HCT116 (cell line): ENCODE data around the gene NCOA6. TPM values are rescaled to one million over a fixed set of nuclear protein-coding genes. Genes with fewer than 3 reads are reported as not detected.

Source experiments
- ATAC-seq: fragments of 200-7000 bp; cut with Tn5 transposase; 2 replicates; pipeline ENCODE4 v1.9.1; 2020; ENCODE audit warnings: mild to moderate bottlenecking, moderate library complexity
- BruUV-seq: library from RNA; stranded (reverse); fragments of 400-500 nt; replicated peaks from 2 replicates; lab custom pipeline; 2021; lab: Mats Ljungman, UMichigan
- CTCF ChIA-PET: fragments of 300-600 bp; sonication (Branson Sonifier 250); formaldehyde crosslinking; loops from one replicate; lab custom pipeline; 2021; ENCODE audit warnings: antibody characterized with exemption; lab: Charles Lee
- POLR2A ChIA-PET: fragments of 300-600, 350-600 bp; sonication (Branson Sonifier 250); formaldehyde crosslinking; loops from one replicate; lab custom pipeline; 2021; ENCODE audit warnings: antibody characterized with exemption; lab: Charles Lee
- RAD21 ChIA-PET, 2 experiments: fragments of 300-600 bp; sonication (Branson Sonifier 250); formaldehyde crosslinking; loops; one replicate each; lab custom pipeline; 2023; ENCODE audit warnings: low total read pairs in 2 of 2; ENCODE audit not compliant: uncharacterized antibody in 2 of 2, unreplicated experiment in 2 of 2, low non-redundant PET in 1 of 2; lab: Charles Lee
- DNase-seq: peaks from one replicate; pipeline ENCODE4 v3.0.0-alpha.2; 2010; ENCODE audit warnings: low read depth, low spot score
- H2AFZ ChIP-seq: fragments of 200-600 bp; shearing (Covaris generic), sonication (generic); 2 replicates; pipeline ENCODE4 v1.6.1; 2017; ENCODE audit warnings: low read depth, mixed run types, mixed read lengths, antibody characterized with exemption, low read length; ENCODE audit not compliant: poor library complexity, severe bottlenecking
- H3K27ac ChIP-seq: 2 replicates; pipeline ENCODE4 v1.5.1; 2012; ENCODE audit warnings: low read depth, low read length
- H3K27me3 ChIP-seq: fragments of 200-600 bp; sonication (generic); 2 replicates; pipeline ENCODE4 v1.6.1; 2016; ENCODE audit warnings: mixed run types, low read length, mixed read lengths; ENCODE audit not compliant: insufficient read depth
- H3K36me3 ChIP-seq, 2 experiments: fragments of 200-500 bp in 1 of 2; fragments of 200-600 bp in 1 of 2; sonication (Bioruptor generic) in 1 of 2; sonication (generic) in 1 of 2; 2 replicates each; pipeline versions ENCODE4 v1.5.1 to v1.6.1; 2014 to 2016; ENCODE audit warnings: low read length in 2 of 2, inconsistent platforms in 1 of 2, mixed read lengths in 1 of 2, mixed run types in 1 of 2; ENCODE audit not compliant: insufficient read depth in 2 of 2, control insufficient read depth in 1 of 2
- H3K4me1 ChIP-seq, 2 experiments: fragments of 200-600 bp in 1 of 2; sonication (generic) in 1 of 2; 2 replicates each; pipeline versions ENCODE4 v1.5.1 to v1.6.1; 2012 to 2017; ENCODE audit warnings: low read length in 2 of 2, inconsistent platforms in 1 of 2, mild to moderate bottlenecking in 1 of 2, mixed read lengths in 1 of 2, mixed run types in 1 of 2, moderate library complexity in 1 of 2; ENCODE audit not compliant: insufficient read depth in 2 of 2, control insufficient read depth in 1 of 2
- H3K4me2 ChIP-seq: fragments of 200-600 bp; sonication (generic); 2 replicates; pipeline ENCODE4 v1.6.1; 2017; ENCODE audit warnings: mixed run types, low read length, mixed read lengths
- H3K4me3 ChIP-seq, 2 experiments: fragments of 200-600 bp in 1 of 2; sonication (generic) in 1 of 2; replicated peaks in 1 of 2; 2 replicates each; pipeline ENCODE4 v1.5.1; 2011 to 2016; ENCODE audit warnings: low read length in 2 of 2, control low read depth in 1 of 2, low read depth in 1 of 2, mild to moderate bottlenecking in 1 of 2, mixed read lengths in 1 of 2, mixed run types in 1 of 2
- H3K79me2 ChIP-seq: fragments of 200-600 bp; sonication (generic); 2 replicates; pipeline ENCODE4 v1.6.1; 2017; ENCODE audit warnings: mild to moderate bottlenecking, mixed run types, low read length, moderate library complexity, mixed read lengths; ENCODE audit not compliant: insufficient read depth
- H3K9ac ChIP-seq: fragments of 200-600 bp; sonication (generic); 2 replicates; pipeline ENCODE4 v1.6.1; 2016; ENCODE audit warnings: low read length, mixed read lengths
- H3K9me2 ChIP-seq: fragments of 200-600 bp; sonication (generic), shearing (Covaris generic); 2 replicates; pipeline ENCODE4 v1.6.1; 2017; ENCODE audit warnings: mixed run types, mild to moderate bottlenecking, moderate library complexity; ENCODE audit not compliant: insufficient read depth
- H3K9me3 ChIP-seq, 2 experiments: fragments of 200-500 bp in 1 of 2; fragments of 200-600 bp in 1 of 2; sonication (Bioruptor generic) in 1 of 2; sonication (generic) in 1 of 2; 2 replicates each; pipeline ENCODE4 v1.6.1; 2014 to 2017; ENCODE audit warnings: low read length in 2 of 2, mixed read lengths in 2 of 2, inconsistent platforms in 1 of 2, low read depth in 1 of 2, mild to moderate bottlenecking in 1 of 2, mixed run types in 1 of 2, moderate library complexity in 1 of 2; ENCODE audit not compliant: control insufficient read depth in 1 of 2, insufficient read depth in 1 of 2
- H4K20me1 ChIP-seq: fragments of 200-600 bp; sonication (generic), shearing (Covaris generic); 2 replicates; pipeline ENCODE4 v1.6.1; 2017; ENCODE audit warnings: mixed run types, mild to moderate bottlenecking, moderate library complexity; ENCODE audit not compliant: insufficient read depth
- CBX3 ChIP-seq: IDR thresholded peaks from 2 replicates; pipeline ENCODE4 v1.6.1; 2012; ENCODE audit warnings: low read depth
- CEBPB ChIP-seq: IDR thresholded peaks from 2 replicates; pipeline ENCODE4 v1.6.1; 2012; ENCODE audit warnings: low read depth
- EGR1 ChIP-seq: IDR thresholded peaks from 2 replicates; pipeline ENCODE4 v1.6.1; 2012; ENCODE audit warnings: low read depth
- ELF1 ChIP-seq: IDR thresholded peaks from 2 replicates; pipeline ENCODE4 v1.6.1; 2012; ENCODE audit warnings: low read depth, borderline replicate concordance
- EZH2 ChIP-seq: fragments of 200-600 bp; sonication (generic); IDR thresholded peaks from 2 replicates; pipeline ENCODE4 v1.6.1; 2017; ENCODE audit warnings: antibody characterized with exemption, mixed run types
- EZH2phosphoT487 ChIP-seq: fragments of 200-600 bp; IDR thresholded peaks from 2 replicates; pipeline ENCODE4 v1.6.1; 2018; ENCODE audit warnings: antibody characterized with exemption, borderline replicate concordance
- FOSL1 ChIP-seq: IDR thresholded peaks from 2 replicates; pipeline ENCODE4 v1.6.1; 2012; ENCODE audit warnings: low read depth
- JUND ChIP-seq: IDR thresholded peaks from 2 replicates; pipeline ENCODE4 v1.6.1; 2012
- POLR2A ChIP-seq: IDR thresholded peaks from 2 replicates; pipeline ENCODE4 v1.7.0; 2011; ENCODE audit warnings: borderline replicate concordance; ENCODE audit not compliant: insufficient read depth, insufficient read length; ENCODE audit errors: extremely low read depth
- POLR2AphosphoS5 ChIP-seq: IDR thresholded peaks from 2 replicates; pipeline ENCODE4 v1.6.1; 2011; ENCODE audit warnings: mild to moderate bottlenecking, low read depth, low read length, moderate library complexity
- RAD21 ChIP-seq: IDR thresholded peaks from 2 replicates; pipeline ENCODE4 v1.6.1; 2012; ENCODE audit warnings: low read depth, mild to moderate bottlenecking
- SIN3A ChIP-seq: IDR thresholded peaks from 2 replicates; pipeline ENCODE4 v1.6.1; 2012; ENCODE audit warnings: low read depth
- SP1 ChIP-seq: IDR thresholded peaks from 2 replicates; pipeline ENCODE4 v1.6.1; 2012; ENCODE audit warnings: low read depth
- SRF ChIP-seq: IDR thresholded peaks from 2 replicates; pipeline ENCODE4 v1.6.1; 2012; ENCODE audit warnings: low read depth
- TCF7L2 ChIP-seq: IDR thresholded peaks from 2 replicates; pipeline ENCODE4 v1.7.0; 2011; ENCODE audit warnings: borderline replicate concordance, inconsistent platforms; ENCODE audit not compliant: insufficient read depth, insufficient read length; ENCODE audit errors: extremely low read depth
- YY1 ChIP-seq: IDR thresholded peaks from 2 replicates; pipeline ENCODE4 v1.6.1; 2011; ENCODE audit warnings: low read length, low read depth, moderate library complexity, mild to moderate bottlenecking; ENCODE audit not compliant: insufficient replicate concordance; ENCODE audit errors: extremely low read depth
- ZFX ChIP-seq: fragments of 450-650 bp; IDR thresholded peaks from 2 replicates; pipeline ENCODE4 v1.6.1; 2017
- intact Hi-C: fragments of 100-400 bp; cut with micrococcal nuclease; formaldehyde crosslinking; loops from 2 replicates; pipeline ENCODE4 v1.10.0; 2022
- total RNA-seq: library from RNA; stranded (reverse); gene quantifications from one replicate; pipeline ENCODE4 v1.2.1, GENCODE V29; 2021; ENCODE audit not compliant: unreplicated experiment
- TF ChIP-seq, protein P1 (sequence below): IDR thresholded peaks from 2 replicates; pipeline ENCODE4 v1.6.1; 2012; ENCODE audit warnings: low read depth
- TF ChIP-seq, protein P2 (sequence below), 3 experiments: fragments of 200-600 bp in 1 of 3; sonication (generic) in 1 of 3; IDR thresholded peaks in 2 of 3; conservative IDR thresholded peaks in 1 of 3; 2 replicates each; pipeline ENCODE4 v1.5.1; 2012 to 2017; ENCODE audit warnings: low read depth in 2 of 3, low read length in 2 of 3, antibody characterized with exemption in 1 of 3, borderline replicate concordance in 1 of 3, control low read depth in 1 of 3, mild to moderate bottlenecking in 1 of 3, mixed read lengths in 1 of 3, mixed run types in 1 of 3, moderate library complexity in 1 of 3; ENCODE audit not compliant: insufficient read depth in 1 of 3
- TF ChIP-seq, protein P3 (sequence below): IDR thresholded peaks from 2 replicates; pipeline ENCODE4 v1.6.1; 2012

NCOA6 gene
- total RNA-seq, 1 experiment from 2014 or later: 24.8 TPM

DNA sequence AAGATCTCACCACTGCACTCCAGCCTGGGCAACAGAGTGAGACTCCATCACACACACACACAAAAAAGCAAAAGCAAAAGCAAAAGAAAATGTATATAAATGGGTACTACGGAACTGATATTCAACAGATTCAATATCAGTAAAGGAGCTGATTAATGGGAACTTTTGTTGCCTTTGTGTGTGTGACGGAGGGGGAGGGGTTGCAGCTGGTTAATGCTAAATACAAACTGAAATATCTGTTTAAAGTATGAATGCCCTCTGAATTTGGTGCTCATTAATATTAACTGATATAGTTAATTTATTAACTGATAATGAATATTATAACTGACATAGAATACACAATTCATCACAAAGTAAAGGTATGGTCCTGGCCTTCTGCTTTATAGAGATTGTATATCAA lies 8.4 kb downstream of the NCOA6 start:
- BruUV-seq: no TSS peak
- TF ChIP-seq JUND (no peak), EZH2phosphoT487 (no peak), CEBPB (no peak), POLR2A (no peak), SIN3A (no peak), EZH2 (no peak), EGR1 (no peak), POLR2AphosphoS5 (no peak), TCF7L2 (no peak), RAD21 (no peak), ZFX (no peak), CBX3 (no peak), YY1 (no peak), FOSL1 (no peak), SRF (no peak), ELF1 (no peak), SP1 (no peak)
- TF ChIP-seq, protein P1, sequence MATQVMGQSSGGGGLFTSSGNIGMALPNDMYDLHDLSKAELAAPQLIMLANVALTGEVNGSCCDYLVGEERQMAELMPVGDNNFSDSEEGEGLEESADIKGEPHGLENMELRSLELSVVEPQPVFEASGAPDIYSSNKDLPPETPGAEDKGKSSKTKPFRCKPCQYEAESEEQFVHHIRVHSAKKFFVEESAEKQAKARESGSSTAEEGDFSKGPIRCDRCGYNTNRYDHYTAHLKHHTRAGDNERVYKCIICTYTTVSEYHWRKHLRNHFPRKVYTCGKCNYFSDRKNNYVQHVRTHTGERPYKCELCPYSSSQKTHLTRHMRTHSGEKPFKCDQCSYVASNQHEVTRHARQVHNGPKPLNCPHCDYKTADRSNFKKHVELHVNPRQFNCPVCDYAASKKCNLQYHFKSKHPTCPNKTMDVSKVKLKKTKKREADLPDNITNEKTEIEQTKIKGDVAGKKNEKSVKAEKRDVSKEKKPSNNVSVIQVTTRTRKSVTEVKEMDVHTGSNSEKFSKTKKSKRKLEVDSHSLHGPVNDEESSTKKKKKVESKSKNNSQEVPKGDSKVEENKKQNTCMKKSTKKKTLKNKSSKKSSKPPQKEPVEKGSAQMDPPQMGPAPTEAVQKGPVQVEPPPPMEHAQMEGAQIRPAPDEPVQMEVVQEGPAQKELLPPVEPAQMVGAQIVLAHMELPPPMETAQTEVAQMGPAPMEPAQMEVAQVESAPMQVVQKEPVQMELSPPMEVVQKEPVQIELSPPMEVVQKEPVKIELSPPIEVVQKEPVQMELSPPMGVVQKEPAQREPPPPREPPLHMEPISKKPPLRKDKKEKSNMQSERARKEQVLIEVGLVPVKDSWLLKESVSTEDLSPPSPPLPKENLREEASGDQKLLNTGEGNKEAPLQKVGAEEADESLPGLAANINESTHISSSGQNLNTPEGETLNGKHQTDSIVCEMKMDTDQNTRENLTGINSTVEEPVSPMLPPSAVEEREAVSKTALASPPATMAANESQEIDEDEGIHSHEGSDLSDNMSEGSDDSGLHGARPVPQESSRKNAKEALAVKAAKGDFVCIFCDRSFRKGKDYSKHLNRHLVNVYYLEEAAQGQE: no peak
- TF ChIP-seq, protein P2, sequence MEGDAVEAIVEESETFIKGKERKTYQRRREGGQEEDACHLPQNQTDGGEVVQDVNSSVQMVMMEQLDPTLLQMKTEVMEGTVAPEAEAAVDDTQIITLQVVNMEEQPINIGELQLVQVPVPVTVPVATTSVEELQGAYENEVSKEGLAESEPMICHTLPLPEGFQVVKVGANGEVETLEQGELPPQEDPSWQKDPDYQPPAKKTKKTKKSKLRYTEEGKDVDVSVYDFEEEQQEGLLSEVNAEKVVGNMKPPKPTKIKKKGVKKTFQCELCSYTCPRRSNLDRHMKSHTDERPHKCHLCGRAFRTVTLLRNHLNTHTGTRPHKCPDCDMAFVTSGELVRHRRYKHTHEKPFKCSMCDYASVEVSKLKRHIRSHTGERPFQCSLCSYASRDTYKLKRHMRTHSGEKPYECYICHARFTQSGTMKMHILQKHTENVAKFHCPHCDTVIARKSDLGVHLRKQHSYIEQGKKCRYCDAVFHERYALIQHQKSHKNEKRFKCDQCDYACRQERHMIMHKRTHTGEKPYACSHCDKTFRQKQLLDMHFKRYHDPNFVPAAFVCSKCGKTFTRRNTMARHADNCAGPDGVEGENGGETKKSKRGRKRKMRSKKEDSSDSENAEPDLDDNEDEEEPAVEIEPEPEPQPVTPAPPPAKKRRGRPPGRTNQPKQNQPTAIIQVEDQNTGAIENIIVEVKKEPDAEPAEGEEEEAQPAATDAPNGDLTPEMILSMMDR (IDR thresholded peaks at IDR 0.05 in 2 of 3, conservative IDR thresholded peaks at IDR 0.05 in 1 of 3; ENCODE audit: borderline replicate concordance in 1 of 3, insufficient read depth in 1 of 3, low read depth in 2 of 3, low read length in 2 of 3): no peak
- TF ChIP-seq, protein P3, sequence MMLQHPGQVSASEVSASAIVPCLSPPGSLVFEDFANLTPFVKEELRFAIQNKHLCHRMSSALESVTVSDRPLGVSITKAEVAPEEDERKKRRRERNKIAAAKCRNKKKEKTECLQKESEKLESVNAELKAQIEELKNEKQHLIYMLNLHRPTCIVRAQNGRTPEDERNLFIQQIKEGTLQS: no peak
- TF ChIP-seq, all 23 proteins: peak for 0

More for the DNA sequence above, 8.4 kb downstream of the NCOA6 start:
- H3K27me3 ChIP-seq: no peaks in the 10 kb centered on the region
- intact Hi-C loops: no loop called here
- ATAC-seq (no peak), DNase-seq (no peak)
- H2AFZ ChIP-seq: no peak overlapping the region
- H3K79me2 ChIP-seq: peaks cover 94% of the 10 kb centered on the region
- ChIA-PET RAD21 (no interaction called here), POLR2A (no interaction called here), CTCF (no interaction called here)
- H3K9me2 ChIP-seq: no peaks in the 10 kb centered on the region
- no peaks in the 10 kb centered on the region for H3K4me1 ChIP-seq
- H3K27ac ChIP-seq: no peak overlapping the region
- H3K36me3 ChIP-seq: no peaks in the 10 kb centered on the region
- H4K20me1 ChIP-seq: peaks cover 4% of the 10 kb centered on the region; the same call in 1 of the 2 replicates
- no peak overlapping the region for H3K4me2 ChIP-seq
- H3K9me3 ChIP-seq: no peaks in the 10 kb centered on the region
- H3K4me3 ChIP-seq: no peak overlapping the region
- H3K9ac ChIP-seq: no peak overlapping the region
